Measurements from ENCODE around the gene TFAP2A.

TFAP2A gene

GRCh38 chr6:10414756-10415616 is at the start of gene TFAP2A:
TSS of gene TFAP2A (minus strand) at chr6:10415074. CDS start at chr6:10414991, 83 bp downstream.
- in situ Hi-C loops (cut with MboI; ENCODE audit: low sequenced_read_pairs) = no loop called here

- in situ Hi-C loops (cut with MboI; ENCODE audit: low sequenced_read_pairs) = no loop called here
Observed at GRCh38 chr6:10463491-10464481, 48.9 kb upstream of the TFAP2A start.

DNA sequence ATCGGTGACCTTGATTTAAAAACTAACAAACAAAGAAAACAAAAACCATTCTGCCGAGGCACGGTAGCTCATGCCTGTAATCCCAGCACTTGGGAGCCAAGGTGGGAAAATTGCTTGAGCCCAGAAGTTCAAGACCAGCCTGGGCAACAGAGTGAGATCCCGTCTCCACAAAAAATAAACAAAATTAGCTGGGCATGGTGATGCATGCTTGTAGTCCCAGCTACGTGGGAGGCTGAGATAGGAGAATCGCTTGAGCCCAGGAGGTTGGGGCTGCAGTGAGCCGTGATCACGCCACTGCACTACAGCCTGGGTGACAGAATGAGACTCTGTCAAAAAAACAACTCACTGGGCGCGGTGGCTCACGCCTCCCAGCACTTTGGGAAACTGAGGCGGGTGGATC is 48.2 kb upstream of the TFAP2A start:
- in situ Hi-C loops (cut with MboI; ENCODE audit: low sequenced_read_pairs) = no loop called here

- in situ Hi-C loops (cut with MboI; ENCODE audit: low sequenced_read_pairs) = no loop called here
Observed at GRCh38 chr6:10461850-10462249, 47.0 kb upstream of the TFAP2A start.

DNA sequence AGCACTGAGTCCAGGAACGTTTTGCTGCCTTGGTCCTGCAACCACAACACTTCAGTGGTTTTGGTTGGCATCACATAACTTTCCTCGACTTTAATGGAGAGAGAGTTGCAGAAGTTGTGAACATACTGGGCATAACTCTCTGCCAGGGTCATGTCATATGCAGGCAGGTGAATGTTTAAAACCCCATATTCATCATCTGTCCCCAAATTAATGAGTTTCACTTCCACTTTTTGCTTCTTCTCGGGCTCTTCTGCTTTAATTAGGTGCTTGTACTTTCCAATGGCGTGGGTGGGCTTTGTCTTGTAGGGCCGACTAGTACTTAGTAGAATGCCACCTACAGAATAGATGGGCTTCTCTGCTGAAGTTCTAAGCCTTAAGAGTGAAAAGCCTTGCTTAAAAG is 45.2 kb upstream of the TFAP2A start:
- in situ Hi-C loops (cut with MboI; ENCODE audit: low sequenced_read_pairs) = no loop called here

GRCh38 chr6:10458287-10458686 is 43.4 kb upstream of the TFAP2A start:
- in situ Hi-C loops (cut with MboI; ENCODE audit: low sequenced_read_pairs) = no loop called here

DNA sequence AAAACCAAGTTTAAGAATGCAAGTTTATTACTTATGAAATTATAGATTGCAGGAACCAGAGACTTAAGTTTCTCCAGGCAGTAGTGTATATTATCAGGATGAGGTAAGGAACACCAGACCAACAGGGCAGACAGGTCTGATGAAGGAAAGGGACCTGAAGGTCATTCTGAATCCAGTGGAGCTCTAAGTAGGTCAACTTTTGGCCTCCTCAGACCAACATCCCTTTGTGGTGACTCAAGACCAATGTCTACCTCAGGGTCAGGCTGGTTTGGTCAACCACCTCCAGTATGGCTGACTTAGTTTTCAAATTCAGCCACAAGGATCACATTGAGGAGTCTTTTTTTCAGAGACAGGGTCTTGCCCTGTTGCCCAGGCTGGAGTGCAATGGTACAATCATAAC is 38.7 kb upstream of the TFAP2A start:
- in situ Hi-C loops (cut with MboI; ENCODE audit: low sequenced_read_pairs) = no loop called here

- in situ Hi-C loops (cut with MboI; ENCODE audit: low sequenced_read_pairs) = no loop called here
Observed at GRCh38 chr6:10451828-10452509, 37.1 kb upstream of the TFAP2A start.

- in situ Hi-C loops (cut with MboI; ENCODE audit: low sequenced_read_pairs) = no loop called here
Observed at GRCh38 chr6:10451394-10451793, 36.5 kb upstream of the TFAP2A start.

- in situ Hi-C loops (cut with MboI; ENCODE audit: low sequenced_read_pairs) = no loop called here
Observed at GRCh38 chr6:10449751-10450150, 34.9 kb upstream of the TFAP2A start.

DNA sequence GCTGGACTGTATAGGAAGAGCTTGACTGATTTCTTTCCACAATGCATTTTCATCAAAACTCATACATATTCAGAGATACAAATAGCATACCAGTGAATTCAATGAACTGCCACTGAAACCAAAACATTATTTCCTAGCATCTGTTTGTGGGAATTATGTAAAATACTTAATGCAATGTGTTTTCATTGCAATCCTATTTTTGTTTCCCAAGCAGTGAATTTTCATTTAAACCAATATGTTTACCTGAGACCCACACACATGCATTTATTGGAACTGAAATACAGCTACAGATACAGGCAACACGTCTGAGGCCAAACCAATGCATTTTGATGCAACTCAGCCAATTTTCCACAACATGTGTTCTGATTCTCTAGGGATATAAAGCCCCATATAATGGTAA is 33.2 kb upstream of the TFAP2A start:
- in situ Hi-C loops (cut with MboI; ENCODE audit: low sequenced_read_pairs) = no loop called here

DNA sequence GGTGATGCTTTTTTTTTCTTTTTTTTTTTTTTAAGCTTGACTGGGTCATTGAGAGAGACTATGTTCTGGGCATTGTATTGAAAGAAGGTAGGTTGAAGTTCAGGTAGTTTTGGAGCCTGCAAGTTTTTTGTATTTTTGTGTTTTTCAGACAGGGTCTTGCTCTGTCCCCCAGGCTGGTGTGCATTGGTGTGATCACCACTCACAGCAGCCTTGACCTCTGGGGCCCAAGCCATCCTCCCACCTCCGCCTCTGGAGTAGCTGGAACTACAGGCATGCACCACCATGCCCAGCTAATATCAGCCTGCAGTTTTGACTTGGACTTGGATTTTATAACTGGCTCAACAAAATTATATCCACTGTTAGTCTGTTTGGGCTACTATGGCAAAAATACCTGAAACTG is 31.7 kb upstream of the TFAP2A start:
- in situ Hi-C loops (cut with MboI; ENCODE audit: low sequenced_read_pairs) = no loop called here

DNA sequence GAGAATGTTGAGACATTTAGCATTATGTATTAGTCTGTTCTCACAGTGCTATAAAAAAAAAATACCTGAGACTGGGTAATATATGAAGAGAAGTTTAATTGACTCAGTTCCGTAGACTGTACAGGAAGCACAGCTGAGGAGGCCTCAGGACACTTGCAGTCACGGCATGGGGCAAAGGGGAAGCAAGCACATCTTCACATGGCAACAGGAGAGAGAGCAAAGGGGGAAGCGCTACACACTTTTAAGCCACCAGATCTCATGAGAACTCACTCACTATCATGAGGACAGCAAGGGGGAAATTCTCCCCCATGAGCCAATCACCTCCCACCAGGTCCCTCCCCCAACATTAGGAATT is 26.8 kb upstream of the TFAP2A start:
- in situ Hi-C loops (cut with MboI; ENCODE audit: low sequenced_read_pairs) = no loop called here

DNA sequence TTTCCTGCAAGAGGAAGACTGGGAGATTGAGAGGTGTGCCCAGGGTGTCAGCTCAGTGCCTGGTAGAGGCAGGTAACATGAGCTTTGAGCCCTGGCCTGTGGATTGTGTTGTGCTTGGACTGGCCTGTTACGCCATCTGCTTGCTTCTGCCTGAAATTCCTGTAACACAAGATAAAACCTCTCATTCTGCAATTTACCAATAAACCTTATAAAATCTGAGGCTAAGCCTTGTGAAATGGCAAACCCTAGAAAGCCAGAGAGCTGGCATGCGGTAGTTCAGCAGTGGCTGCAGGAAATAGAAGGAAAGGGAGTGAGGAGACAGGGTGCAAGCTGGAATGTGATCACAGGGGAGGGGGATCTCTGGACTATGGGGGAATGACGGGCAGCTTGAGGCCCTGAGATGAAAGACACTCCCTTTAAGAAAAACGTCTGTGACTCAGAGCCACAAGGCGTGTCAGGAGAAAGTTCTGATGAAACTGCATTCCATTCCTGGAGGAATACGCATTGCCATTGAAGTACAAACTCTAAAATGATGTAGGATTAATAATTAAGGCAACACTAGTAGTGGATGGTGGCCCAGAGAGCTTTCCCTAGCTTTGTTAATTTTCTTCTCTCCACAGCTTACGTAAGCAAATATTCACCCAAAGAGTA is 26.3 kb upstream of the TFAP2A start:
- in situ Hi-C loops (cut with MboI; ENCODE audit: low sequenced_read_pairs) = no loop called here

DNA sequence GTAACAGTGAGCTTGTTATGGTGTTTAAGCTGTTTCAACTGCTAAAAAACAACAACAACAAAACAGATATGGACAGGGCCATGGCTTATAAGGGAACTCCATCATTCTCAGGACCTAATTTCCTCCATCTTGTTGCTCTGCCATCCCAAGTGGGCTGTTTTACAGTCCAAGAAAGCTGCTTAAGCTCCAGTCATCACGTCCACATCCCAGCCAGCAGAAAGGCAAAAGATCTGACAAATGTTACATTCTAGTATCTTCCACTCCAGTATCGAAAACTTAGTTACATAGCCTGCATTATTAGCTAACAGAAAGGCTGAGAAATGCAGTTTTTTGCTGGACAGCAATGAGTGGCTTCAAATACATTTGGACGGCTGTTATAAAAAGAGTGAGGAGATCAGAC is 23.0 kb upstream of the TFAP2A start:
- in situ Hi-C loops (cut with MboI; ENCODE audit: low sequenced_read_pairs) = no loop called here

DNA sequence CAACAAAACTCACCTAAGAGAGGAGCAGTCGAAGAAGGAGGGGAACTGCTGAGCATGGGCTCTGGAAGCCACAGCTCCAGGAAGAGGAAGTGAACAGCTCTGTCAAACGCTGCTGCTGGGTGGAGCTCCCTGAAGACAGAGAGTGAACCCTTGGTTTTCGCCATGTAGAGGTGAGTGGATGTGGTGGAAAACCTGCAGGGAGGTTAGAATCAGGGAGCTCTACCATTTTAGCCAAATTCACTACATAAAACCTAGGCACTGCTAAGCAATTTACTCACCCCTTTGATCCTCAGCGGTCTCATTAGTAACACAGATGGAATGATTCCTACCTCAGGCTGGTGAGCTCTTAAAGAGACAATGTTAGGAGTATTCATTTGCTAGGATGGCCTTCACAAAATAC is 19.4 kb upstream of the TFAP2A start:
- in situ Hi-C loops (cut with MboI; ENCODE audit: low sequenced_read_pairs) = no loop called here

DNA sequence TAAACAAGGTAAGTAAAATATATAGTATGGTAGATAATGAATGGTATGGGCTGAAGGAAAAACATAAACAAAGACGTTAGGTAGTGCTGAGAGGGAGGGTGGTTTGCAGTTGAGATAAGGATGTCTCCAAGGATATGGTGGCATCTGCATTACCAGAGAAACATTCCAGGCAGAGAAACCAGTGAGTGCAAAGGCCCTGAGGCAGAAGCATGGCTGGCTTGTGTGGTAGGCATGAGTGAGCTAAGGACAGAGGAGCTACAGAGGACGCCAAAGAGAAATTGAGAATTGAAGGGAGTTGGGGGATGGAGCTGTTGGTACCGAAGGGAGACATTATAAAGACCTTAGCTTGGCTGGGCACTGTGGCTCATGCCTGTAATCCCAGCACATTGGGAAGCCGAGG is 18.4 kb upstream of the TFAP2A start:
- in situ Hi-C loops (cut with MboI; ENCODE audit: low sequenced_read_pairs) = no loop called here

- in situ Hi-C loops (cut with MboI; ENCODE audit: low sequenced_read_pairs) = no loop called here
Observed at GRCh38 chr6:10431423-10432164, 16.7 kb upstream of the TFAP2A start.

DNA sequence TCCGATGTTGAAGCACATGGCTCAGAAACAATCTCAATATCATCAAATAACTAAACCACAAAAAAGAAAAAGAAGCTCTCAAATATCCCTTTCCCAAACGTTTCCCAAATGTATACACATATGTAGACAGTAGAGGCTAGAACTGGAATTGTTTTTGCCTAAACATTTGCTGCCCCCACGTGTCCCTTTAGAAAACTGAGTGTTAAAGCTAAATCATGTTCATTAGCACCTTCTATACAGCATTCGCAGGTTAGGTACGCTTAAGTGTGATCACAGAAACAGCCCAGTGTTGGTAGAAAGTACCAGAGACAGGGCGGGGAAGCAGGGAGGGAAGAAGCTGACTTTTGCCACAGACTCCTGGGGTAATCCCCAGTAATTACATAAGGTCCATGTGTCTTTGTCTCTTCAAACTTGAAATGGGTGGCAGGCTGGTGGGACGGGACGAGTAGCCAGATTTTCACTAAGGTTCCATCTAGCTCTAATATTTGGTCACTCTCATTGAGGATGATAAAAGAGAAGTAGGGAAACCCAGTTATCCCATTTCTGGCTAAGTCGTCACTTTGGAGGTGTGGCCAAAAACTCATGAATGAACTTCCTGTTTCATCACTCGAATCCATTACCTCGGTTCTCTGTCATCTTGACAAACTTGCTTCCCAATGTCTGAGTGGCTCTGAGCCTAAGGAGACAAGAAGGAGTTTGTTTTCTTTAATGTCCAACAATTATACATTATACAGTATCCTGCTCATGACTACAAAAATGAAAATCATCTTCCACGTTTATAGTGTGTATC is 15.0 kb upstream of the TFAP2A start:
- in situ Hi-C loops (cut with MboI; ENCODE audit: low sequenced_read_pairs) = no loop called here

All from hTERT RPE-1 (cell line).